ENCODE results near the gene PLXNA2.

PLXNA2 gene

DNA sequence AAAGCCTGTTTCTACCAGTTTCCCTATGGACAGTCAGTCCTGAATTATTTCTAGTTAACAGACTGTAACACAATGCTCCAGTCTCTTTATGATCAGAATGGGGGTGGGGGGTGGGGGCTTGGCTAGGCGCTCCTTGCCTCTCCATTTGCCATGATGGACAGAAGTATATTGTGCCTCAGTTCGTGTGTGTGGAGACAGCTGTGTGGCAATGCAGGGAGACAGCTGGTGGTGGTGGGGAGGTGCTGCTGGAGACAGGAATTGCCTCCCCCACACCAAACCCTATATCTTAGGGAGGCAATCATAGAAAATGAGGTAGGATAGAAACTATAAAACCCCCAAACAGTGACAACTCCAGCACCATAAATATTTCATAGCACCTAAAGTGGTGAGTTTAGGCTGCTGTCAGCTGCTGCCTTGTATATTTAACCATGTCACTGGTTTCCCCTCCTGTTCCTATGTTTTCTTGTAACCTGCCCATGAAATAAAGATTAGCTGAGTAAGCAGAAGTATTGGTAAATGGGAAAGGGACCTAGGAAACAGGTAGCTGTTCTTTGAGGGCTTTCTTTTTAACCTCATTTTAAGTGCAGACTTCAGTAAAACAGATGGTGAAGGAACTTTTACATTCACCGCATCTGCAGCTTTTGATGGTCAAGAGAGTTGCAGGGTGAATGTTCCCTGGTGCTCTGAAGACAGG, 3.4 kb downstream of the PLXNA2 start:
- DNase-seq = no peak

DNA sequence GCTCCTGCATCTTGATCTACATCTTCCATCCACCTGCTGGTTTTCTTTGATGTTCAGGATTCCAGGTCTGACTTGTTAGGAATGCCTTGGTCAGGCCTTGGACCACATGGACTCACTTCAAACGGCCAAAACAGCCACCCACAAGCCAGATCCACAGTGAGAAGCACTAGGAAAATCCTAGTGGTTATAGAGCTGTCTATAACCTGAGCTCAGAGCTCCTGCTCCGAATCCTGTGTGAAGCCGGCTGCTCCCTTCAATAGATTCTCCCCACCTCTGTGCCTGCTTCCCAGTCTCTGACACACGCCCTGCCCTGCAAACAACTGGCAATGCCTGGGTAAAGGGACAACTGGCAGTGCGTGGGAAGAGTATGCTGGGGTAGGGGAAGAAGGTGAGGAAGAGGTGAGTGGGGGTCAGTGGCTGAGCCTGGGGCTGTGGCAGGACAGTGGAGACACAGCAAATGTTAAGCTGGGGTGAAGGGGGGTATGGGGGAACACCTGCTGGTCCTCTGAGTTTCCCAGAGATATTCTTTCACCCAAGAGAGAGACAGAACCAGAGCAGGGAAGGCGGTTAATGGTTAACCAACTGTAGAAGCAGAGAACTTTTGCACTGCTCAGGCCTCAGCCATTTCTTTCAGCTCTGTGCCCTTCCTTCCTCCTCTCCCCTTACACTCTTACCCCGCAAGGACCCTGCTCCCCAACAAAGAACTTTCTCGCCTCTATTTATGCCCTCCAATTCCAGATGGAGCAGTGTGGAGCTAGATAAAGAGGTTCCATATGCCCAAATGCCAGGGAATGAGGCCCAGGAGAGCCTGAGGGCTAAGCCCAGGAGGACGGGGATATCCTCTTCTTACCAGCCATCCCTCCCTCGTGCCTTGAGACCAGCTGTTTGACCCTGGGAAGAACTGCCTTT, 4.5 kb downstream of the PLXNA2 start:
- peak in 1 of 14 donors; percentile 31 for DNase-seq

- DNase-seq = peak in 1 of 14 donors; percentile 63
Measured at GRCh38 chr1:208238710-208239472, 5.3 kb downstream of the PLXNA2 start.

- no peak for DNase-seq
Measured at GRCh38 chr1:208237241-208237640, 6.9 kb downstream of the PLXNA2 start.

- peak in 1 of 14 donors; percentile 41 for DNase-seq
Measured at GRCh38 chr1:208235982-208236761, 8.0 kb downstream of the PLXNA2 start.

DNA sequence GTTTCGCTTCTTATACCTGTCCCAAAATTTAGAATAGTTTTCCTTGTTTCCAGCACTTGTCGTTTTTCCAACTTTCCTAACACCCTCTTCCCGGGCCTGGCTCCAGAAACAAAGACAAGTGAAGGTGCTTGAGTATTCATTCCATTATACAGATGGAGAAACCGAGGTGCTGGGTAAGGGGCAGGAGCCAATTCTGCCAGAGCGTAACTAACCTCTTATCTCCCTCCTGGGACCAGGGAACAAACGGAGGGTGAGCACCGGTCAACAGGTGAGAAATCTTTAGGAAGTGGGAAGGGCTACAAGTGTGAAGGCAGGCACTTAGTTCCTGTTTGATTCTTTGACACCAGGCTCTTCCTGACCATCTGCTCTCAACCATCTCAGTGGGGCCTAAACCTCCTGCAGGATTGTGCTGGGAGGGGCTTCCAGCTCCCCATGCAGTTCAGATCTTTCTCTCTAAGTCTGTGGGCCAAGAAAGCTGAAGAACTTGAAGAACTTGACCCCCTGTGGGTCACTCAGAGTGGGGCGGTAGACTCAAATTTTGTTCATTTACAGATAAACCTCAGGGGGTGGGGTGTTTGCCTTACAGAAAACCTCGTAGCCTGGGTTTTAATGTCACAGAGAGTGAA, 8.7 kb downstream of the PLXNA2 start:
- DNase-seq = no peak

- peak in 1 of 14 donors; percentile 19 for DNase-seq
Measured at GRCh38 chr1:208234721-208235120, 9.5 kb downstream of the PLXNA2 start.

DNA sequence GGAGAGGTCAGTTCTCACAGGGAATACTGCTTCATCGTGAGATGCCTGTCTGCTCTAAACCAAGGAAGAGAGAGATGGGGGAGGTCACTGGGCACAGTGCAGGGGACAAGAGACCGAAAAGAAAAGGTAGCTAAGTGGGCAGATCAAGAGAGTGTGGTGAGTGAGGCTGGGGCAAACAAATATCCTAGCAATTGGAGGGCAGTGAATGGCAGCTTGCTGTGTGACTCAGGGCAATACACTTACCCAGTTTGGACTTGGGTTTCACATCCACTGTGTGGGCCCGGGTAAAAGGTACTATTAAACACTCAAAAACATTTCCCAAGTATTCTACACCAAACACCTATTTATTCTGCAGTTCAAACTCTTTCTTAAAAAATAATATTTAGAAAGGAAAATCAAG, 10.2 kb downstream of the PLXNA2 start:
- no peak for DNase-seq

DNA sequence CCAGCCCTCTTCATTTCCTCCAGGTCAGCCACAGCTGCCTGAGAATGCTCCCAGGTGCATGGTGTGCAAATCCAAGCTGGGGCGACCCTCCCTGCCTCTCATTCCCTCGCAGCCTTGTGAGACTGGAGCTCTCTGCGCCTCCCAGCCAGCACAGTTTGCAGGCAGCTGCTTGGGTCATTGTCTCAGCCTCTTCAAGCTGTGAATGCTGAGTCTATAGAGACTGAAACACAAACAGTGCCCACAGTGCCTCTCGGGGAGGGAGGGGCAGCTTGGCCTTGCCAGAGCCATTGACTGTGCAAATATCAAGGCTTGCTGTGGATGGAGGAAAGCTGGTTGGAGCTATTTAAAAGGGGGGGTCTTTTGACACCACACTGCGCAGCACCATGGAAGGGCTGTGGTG, 10.6 kb downstream of the PLXNA2 start:
- DNase-seq = peak in 11 of 14 donors; percentile 15 to 75 (median 45)

- DNase-seq = no peak
Measured at GRCh38 chr1:208232662-208233038, 11.5 kb downstream of the PLXNA2 start.

DNA sequence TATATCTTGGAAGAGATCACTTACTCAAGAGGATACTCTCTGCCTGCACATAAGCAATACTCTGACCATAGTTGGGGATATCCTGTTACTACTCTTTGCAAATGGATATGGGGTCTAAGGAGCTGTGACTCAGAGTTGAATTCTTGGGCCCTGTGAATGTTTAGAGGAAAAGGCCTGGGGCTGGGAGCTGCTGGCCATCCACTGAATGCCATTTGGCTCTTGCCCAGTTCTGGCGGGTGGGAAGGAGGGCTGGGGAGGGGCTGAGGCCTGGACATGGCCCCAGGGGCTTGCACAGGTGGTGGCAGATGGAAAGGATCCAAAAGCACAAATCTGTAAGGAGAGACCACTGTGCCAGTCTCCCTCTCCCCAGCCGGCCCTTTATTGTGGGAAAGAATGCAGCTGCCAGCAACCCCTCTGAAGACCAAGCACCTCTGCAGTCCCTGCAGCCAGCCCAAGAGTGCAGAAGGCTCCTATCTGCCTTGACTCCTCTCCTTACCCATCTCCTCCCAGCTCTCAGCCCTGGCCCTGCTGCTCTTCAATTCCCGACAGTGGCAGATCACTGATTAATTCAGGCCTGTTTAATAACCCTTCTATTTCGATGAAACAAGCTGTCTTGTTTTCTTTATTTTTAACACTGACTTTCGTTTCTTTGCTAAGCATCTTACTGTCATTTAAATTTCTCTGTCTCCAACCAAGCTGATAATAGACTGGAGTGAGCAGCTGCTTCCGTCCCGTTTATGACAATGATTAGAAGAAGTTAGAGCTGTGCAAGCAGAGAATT, 12.1 kb downstream of the PLXNA2 start:
- DNase-seq = no peak

DNA sequence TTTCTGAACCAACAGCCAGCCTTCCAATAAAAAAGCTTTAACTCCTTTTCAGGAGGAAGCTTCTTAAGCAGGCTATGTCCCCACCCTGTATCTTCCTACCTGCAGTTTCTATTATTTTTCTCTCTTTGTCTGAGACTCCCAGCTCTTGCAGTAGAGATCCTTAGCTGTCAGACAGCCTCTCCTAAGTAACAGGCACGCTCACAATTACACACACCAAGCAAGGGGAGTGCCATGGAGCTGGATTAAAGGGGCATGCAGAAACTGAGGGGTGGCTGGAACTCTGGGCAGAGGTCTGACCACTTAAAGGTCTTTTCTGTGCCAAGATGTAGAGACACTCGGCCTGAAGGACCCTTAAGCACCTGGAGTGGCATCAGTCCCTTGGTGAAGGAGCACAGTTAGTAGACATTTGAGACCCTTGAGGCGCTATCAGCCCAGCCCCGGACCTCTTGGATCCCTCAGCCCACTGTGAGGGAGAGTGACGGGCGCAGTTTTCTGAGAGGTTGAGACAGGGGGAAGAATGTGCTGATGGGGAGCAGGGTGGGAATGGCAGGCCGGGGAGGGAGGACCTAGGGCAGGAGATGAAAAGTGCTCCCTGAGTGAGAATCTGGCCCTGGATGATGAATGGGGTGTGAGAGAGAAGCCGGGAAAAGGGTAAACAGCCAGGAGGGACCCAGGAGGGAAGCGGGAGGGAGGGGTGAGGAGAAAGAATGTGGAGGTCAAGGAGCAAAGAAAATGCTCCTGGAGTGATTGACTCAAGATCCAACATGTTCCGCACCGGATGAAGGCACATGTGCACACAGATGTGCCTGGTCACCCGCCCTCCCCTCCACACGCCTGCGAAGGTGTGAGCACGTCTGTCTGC, 13.3 kb downstream of the PLXNA2 start:
- no peak for DNase-seq

GRCh38 chr1:208228550-208228949, 15.6 kb downstream of the PLXNA2 start:
- DNase-seq = no peak

DNA sequence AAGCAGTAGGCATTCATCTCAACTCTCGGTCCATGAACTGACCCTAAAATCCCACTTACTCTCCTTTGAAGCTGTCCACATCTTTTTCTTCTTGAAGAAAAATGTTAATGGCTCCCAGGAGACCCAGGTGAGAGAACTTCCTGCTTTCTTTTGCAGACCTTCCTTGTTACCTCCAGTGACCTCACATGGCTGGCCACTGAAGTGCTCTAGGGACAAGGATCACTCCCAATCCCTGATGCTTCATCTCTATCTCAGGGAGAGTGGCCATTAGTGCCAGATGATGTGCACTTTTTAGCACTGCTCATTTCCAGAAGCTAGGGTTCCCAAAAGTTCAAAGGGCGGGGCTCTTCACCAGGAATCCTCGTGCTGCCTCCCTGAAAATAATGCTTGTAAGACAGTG, 16.2 kb downstream of the PLXNA2 start:
- DNase-seq = no peak

- no peak for DNase-seq
Measured at GRCh38 chr1:208227366-208227765, 16.8 kb downstream of the PLXNA2 start.

DNA sequence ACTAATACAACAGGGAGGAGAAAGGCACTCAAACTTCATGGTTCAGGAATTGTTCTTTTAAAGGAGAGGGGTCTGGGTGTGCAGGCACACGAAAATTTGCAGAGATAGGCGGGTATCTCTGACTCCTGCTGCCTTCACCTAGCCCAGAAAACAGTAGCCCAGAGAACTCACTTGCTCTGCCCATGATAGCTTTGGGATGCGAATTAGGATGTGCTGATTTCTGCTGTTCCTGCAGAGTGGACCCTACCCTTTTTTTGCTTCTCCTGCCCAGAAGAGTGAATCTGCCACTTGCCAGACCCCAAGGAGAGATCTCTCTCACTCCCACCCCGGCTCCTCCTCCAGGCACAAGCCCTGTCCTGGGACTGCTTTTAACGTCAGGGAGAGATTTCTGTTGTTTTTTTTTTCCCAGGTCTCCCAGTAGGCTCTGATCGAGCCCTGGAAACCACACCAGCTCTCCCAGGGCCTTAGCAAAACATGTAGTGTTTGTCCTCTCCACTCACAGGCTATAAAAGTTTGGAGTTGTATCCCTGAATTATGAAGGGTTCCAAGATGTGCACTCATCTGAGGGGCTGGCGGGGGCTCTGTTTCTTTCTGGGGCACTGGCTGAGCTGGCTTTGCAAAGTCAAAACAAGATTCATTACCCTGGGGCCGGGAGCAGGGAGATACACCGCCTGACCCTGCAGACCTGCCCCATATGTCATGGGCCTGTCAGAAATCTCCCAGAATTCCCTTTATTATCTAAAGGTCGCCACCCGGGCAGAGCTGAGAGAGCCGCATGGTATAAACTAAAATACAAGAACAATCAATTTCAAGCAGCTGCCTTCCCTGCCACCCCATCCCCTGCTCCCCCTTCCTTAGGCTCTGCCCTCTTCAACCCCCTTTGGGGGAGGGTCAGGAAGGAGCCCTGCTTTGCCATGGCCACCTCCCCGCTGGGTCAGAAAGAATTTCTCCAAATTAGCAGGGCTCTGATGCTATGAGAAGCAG, 17.9 kb downstream of the PLXNA2 start:
- DNase-seq = no peak

DNA sequence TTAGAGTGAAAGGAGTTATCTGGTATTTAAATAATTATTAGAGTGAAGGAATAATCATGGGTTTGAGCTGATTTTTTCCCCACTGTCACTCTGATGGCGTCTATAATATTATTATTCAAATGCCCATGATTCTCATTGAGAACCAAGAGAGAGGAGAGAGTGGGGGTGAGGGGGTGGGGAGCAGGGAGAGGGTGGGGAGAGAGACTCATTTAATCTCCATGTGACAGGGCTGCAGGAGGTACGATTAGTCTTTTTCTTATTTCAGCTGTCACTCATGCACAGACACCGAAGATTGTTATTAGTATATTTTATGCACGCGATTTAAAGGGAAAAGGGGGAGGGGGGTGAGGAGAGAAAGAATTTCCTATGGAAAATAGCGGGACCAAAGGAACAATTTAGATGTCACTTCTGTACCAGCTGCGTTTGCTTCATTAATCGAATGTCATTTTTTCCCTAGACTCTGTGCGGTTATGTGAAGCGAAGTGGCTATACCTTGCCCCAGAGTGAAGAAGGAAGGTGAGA, 19.9 kb downstream of the PLXNA2 start:
- DNase-seq = no peak

DNA sequence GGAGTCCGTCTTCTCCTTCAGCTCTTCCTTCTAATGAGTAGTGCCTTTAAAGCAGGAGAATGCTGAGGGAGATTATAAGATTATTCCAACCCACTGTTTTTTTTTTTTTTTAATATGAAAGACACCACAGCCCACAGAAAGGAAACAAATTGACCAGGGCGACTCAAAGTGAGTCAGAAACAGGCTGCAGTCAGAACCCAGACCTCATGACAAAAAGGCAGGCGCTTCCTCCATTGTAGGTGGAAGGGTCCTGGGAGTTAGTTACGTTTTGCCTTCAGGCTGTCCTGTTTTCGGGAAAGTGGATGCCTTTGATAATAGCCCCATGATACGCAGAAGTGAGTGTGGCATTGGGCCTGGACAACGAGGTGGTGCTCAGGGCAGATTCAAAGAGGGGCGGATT, 21.0 kb downstream of the PLXNA2 start:
- DNase-seq = no peak

All from C1 segment of cervical spinal cord (tissue), 14 donors.